NCI-H510A (cell line): ENCODE results near the gene SEC61A1.

ENCODE experiments used
- DNase-seq: peaks from one replicate; lab custom pipeline; 2025; lab: John Stamatoyannopoulos, UW

The SEC61A1 gene

DNA sequence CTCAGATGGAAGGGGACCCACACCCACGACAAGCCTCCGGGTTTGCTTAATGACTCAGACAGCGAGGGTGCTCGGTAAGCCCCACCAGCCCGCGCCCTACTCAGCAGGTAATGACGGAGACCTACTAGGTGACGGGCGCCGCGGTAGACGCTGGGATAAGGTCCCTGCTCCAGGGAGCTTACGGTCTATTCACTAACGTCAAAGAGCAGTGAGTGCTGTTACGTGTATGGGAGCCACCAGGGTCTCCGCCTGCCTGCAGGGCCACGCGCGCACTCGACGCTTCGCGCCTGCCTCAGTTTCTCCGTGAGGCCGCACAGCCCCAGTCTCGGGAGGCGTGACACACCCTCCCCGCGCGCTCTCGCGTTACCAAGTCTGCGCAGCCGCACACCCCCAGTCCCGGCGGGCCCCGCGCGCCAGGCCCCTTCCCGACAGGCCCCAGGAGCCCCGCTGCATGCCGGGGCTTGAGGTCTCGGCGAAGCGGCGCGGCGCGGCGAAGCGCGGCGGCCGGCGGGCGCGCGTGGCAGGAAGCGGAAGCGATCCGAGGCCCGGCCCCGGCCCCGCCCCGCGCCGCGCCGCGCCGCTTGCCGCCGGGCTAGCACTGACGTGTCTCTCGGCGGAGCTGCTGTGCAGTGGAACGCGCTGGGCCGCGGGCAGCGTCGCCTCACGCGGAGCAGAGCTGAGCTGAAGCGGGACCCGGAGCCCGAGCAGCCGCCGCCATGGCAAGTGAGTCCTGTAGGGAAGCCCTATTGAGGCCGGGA, at the start of gene SEC61A1:
TSS of gene SEC61A1 (plus strand) at position 601 of the 758 bp plus-strand sequence. CDS start at position 717, 116 bp downstream.
- DNase-seq: peak; percentile 77

DNA sequence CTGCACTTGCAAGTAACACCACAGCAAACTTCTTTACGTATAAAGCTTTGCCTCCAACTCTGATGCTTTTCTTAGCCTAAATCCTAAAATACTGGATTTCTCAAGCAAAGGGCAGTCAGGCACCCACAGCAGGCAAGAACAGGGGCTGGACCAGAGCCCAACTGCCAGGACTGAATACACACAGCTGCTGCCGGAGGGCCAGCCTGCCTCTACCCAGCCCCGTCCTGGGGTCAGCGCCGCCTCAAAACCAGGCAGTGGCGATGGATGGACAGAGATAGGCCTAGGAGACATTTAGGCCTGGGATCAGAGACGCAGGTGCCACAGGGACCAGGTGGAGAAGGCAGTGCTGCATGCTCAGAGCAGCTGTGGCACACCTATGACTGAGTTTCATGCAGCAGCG, 47.6 kb upstream of the SEC61A1 start:
- no peak for DNase-seq

DNA sequence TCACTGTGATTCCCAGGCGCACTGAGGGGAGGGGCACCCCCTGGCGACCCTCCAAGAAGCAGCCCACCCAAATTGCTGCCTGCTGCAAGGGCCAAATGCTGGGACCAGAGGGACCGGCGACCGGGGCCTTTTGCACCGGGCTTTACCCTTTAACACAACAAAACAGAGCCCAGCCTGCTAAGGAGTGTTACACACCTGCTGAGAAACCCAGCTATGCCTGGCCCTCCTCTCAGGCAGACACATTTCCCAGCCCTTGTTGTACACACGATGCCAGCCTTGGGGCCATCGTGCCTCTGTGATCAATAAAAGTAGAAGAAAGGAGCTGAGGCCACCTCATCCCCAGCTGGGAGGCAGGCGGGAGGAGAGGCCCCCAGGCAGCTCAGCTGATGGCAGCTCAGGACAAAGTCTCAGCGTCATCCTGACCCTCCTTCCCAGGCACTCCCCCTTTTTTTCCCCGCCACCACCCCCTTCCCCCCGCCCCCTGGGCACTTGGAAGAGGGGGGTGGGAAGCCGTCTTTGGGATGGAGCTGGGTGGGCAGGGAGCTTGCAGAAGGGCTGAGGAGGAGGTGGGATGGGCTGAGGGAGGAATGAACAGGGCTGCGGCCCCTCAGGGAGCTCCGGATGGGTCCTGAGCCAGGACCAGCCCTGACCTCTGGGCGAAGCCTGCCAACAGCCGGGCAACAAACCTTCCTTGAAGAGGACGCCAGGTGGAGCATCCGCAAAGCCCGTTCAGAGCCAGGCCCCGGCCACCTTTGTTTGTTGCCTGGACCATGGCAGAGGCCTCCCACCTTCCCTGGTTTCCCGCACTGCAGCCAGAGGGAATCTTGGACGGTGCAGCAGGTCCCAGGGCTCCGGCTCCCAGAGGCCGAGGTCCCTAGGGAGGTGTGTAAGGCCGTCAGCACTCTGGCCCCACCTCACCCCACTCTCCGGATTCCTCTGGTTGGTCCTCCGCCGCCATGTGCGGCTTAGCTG, 45.9 kb upstream of the SEC61A1 start:
- DNase-seq: no peak

DNA sequence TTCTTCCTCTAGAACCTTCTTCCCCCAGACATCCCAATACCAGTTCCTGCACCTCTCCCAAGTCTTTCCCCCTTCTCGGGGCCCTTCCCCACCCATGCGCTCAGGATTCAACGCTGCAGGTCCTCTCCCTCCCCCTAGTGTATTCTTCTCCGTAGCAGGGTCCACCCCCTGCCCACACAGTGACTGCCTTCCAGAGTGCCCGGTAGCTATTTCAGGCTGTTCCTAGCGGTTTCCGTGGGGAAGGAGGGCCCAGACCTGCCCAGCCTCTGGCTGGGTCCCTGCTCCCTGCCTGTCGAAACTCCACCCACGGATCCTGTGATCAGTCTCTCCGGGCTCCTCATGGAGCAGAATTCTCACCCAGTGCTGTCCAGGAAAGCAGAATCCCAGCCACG, 45.2 kb upstream of the SEC61A1 start:
- no peak for DNase-seq

DNA sequence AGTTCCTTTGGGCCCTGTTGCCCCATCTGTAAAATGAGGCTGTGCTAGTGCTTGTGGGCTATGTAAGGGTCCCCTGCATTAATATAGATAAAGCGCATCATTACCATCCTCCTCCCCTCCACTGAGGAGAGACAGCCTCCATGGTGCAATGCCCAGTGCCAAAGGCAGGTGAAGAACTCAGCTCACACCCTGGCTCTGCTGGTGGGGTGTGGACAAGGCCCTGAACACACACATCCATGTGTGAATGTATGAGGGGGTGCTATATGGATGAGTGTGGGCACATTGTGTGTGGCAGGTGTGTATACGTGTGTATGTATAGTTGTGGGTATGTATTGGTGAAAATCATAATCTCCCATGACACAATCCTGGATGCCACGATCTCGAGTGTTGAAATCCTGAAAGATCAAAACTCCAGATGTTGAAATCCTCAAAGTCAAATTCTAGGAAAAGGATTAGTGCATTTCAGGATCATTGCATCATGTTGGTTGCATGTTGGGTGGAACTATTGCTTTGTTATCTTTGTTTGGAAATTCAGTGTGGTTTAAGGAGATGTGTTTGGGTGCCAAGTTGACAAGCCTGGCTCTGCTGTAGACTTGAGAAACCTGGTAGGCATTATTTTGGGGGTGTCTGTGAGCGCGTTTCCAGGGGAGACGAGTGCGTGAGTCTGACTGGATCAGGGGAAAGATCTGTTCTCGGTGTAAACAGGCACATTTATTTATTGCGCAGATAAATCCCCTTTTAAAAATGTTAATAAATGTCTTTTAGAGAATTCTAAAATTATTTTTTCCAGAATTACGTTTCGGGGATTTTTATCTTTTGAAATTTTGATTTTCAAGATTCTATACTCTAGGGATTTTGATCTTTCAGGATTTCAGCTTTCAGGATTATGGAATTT, 42.0 kb upstream of the SEC61A1 start:
- DNase-seq: no peak

DNA sequence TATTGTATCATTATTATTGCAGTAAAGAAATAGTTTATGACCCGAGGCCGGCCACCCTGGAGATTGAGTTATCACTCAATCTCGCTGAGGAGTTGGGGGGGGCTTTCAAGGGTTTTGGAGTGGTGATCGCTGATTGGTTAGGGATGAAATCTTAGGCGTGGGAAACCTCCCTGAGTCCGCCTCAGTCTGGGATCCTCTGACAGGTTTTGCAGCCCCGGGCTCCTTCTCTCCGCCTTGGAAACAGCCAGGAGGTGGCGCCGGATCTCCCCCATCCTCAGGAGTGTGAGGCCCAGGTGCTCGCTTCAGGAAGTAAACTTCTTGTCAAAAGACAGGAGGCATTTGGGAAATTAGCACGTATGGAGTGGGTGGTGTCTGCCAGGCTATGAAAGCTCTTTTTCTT, 41.1 kb upstream of the SEC61A1 start:
- DNase-seq: peak; percentile 16

DNA sequence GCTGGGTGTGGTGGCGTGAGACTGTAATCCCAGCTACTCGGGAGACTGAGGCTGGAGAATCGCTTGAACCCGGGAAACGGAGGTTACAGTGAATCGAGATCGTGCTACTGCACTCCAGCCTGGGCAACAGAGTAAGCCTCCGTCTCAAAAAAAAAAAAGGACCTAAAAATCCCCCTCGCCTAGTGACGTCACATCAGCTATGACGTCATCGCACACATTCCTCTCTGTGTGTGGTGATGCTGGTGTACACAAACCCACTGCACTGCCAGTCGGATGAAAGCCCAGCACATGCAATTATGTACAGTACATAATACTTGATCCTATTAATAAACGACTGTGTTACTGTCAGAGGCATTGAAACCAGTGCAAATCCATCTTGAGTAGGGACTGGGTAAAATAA, 40.2 kb upstream of the SEC61A1 start:
- no peak for DNase-seq

DNA sequence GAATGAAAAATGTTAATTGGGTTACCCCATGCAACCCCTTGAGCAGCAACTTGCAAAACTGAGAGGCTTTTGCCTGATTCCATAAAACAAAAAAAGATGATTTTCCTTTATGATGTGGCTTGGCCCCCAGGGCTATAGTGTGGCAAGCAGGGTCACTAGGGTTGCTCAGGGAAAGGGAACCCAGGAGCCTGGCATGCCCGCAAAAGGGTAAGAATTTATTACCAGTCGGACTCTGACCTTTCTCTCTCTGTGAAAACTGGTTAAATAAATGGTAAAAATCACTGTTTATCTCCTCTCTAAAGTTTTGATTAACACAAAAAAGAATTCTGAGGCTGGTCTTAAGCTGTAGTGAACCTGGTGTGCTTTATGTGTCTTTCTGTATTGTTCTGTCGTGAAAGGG, 37.7 kb upstream of the SEC61A1 start:
- no peak for DNase-seq

DNA sequence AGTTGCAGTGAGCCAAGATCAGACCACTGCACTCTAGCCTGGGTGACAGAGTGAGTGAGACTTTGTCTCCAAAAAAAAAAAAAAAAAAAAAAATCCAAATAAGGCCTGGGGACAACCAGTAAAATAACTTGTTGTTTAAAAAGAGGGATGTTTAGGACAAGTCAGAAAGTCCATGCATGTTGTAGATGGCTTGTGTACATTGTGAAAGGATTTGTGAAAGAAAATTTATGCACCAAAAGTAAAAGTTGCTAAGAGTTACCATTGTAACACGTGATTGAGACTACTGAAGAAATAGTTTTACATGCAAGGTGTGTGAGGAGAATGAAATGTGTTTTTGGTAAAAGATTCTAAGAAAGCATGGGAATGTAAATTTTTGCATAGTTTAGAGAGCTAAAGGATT, 35.7 kb upstream of the SEC61A1 start:
- DNase-seq: no peak

DNA sequence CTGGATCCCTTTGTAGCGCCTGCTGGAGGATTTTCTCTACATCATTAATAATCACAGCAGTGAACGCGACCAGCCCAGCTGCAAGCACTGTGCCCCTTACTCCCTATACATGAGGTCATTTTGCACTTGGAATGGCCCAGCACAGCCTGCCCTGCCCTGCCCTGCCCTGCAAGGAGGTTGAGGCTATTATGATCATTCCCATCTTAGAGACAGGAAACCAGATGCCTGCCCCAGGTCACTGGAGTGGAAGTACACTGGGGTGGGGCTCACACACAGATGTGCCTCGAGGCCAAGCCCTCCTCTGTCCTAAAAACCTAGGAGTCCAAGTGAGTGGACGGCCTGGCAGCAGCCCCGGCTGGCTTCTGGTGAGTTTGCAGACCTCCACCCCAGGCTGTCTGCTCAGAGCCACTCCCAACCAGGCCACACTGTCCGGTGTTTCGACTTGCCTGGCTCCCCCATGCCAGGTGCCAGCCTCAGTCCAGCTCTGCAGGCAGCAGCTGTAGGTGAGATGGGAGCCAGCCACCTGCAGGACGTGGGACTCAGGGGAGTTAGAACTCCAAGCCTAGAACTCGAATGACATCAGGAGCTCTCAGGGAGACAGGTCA, 30.4 kb upstream of the SEC61A1 start:
- DNase-seq: no peak

DNA sequence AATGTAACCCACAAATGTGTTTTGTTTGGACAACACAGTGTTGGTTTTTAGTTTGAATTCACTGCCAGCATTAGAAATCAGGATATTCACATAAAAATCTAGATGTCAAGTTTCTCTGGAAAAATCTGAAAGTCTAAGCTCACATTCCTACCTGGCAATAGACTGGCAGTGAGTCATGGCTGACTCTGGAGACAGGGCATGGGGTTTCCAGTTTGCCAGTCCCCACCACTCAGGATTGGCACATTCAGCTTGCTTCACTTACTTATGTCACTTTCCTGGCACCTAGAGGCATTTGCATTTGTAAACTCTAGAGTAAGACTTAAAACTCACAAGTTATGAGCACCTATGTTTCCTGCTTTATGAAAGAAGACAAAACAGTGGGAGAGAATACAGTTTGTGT, 19.1 kb upstream of the SEC61A1 start:
- DNase-seq: no peak

DNA sequence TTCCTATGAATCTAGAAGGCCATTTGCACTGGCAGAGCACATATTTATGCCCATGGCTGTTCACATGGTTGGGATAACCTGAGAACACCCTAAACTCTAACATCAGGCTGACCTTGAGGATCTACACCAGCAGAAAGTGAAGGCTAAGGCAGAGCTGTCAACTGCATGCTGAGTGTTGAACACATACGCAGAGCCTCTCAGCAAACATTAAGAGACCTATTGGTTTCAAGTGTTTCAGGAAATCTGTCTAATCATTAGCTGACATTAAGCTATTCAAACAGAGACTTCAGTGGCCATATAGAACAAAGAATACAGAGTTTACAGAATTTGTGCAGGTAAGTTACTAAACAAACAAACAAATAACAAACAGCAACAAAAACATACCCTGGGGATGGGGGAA, 16.1 kb upstream of the SEC61A1 start:
- no peak for DNase-seq

DNA sequence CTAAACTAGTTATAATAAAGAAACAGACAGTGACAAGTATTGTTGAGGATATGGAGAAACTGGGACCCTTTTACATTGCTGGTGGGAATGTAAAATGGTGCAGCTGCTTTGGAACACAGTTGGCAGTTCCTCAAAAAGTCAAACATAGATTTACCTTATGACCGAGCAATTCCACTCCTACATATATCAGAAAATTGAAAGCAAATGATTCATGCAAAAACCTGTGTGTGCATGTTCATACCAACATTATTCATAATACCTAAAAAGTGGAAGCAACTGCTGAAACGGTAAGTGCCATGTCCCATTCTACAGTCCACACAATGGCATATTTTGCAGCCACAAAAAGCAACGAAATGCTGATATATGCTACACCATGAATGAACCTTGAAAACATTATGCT, 12.2 kb upstream of the SEC61A1 start:
- no peak for DNase-seq

DNA sequence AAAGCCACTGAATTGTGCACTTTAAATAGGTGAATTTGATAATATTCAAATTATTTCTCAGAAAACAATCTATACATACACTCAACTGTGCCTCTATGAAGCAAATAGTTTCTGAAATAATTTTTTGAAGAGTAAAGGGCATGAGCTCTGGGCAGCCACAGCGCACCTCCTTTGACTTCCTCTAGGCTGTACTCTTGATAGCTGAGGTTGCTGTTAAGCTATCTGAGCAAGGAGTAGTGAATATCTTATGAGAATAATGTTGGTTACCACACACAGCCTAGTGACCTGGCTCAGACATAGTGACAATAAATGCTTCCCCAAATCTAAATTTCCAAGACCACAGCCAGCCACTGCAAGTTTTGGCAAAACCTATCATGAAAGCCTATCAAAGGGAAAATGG, 11.6 kb upstream of the SEC61A1 start:
- DNase-seq: no peak

DNA sequence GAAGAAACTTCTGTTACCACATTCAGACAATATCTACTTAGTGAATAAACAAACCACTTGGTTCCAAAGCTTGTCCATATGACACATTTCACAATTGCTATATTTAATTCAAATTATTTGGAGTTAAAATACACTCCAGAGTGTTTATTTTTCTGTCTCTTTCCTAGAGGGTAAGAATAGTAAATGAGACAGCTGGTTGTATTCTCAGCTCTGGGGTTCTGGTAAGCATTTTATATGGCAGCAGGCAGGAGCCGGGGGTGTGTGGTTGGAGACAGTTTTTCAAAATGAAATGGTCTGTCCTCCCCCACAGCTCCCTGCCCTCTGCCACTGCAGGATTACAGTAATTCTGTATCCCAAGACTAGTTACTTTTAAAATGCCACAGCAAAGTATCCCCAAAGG, 10.9 kb upstream of the SEC61A1 start:
- DNase-seq: no peak

DNA sequence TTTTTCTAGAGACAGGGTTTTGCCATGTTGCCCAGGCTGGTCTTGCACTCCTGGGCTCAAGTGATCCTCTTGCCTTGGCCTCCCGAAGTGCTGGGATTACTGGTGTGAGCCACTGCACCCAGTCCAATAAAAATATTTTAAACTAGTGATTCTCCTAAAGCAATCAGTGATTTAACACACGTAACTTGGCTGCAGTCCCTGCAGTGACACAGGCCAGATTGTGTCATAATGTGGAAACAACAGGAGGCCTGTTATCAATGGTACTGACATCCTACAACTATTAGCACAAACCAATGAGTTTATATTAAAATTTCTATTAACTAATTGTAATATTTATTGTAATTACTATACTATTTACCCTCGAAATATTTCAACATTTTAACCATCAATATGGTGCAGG, 1.6 kb upstream of the SEC61A1 start:
- no peak for DNase-seq

DNA sequence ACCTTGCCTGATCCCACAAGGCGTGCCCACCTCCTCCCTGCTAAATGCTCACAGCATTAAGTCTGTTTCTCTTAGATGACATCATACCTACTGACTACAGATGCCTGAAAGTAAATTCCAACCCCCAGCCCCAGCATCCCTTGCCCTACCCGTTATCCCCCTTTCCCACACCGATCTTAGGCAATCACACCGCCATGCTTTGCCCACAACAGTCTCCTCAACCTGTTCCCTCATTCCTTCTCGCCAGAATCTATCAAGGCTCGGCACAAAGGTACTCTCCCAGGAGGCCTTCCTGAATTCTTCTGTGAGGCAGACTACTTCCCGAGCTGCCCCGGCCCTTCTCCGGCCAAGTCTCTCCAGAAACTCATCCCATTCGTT, 789 bp upstream of the SEC61A1 start:
- no peak for DNase-seq

DNA sequence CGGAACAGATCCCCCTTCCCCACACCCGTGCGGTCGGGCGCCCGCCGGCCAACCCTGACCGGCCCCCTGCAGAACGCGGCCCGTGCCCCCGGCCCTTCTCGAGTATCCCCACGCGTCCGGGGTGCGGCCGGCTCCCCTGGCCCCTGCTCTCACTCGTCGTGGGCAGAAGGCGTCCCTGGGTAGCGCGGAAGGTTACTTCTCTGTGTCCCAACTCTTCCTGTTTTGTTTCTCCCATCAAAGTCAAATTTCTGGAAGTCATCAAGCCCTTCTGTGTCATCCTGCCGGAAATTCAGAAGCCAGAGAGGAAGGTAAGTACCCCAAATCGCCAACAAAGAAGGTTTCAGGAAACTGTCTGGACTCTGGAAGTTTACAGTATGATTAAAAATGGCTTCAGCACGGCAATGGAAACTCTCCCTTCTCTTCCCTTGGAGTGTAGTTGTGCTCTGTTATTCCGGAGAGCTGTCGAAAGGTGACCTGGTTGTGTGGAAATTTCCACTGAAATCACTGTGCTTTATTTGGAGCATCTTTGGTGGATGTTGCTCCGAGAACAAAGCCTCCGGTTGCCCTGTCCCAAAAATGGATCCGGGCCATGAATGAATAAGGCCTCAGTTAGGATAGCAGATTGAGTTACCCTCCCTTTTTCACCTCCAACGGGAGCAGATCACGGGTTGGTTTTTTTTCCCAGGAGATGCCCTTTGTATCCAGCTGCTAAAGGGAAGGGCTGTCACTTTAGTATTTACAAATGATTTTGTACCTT, 536 bp downstream of the SEC61A1 start:
- no peak for DNase-seq

DNA sequence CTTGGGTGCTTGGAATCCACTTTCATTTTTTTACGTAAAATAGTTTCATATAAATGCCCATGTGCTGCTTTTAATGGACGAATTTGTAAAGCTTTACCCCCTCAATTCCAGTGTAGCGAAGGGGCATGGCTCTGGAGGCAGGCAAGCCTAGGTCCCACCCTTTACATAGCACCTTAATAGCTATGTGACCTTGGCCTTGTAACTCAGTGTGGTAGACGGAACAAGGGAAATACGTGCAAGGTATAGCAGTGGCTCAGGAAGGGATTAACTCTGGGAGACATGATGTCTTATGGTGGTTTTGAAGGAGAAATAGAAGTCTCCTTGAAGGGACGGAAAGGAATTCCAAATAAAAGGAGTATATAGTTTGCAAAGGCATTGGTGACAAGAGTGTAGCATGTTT, 1.4 kb downstream of the SEC61A1 start:
- no peak for DNase-seq

DNA sequence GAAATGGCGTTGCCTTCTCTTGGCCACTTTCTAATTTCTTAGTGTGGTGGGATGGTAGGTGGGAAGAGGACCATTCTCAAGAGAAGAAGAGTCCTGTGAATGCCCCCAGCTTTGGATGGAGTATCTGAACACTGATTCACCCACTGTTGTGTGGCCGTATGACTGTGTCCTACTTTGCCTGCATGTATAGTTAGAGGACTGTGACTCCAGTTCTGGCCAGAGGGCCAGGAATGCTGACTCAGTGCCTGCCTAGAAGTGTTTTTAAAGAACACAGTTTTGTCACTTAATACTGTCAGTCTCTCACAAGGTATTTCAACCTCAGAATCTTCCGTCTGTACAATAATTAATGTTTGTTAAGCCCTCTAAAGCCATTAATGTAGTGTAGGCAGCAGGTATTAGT, 2.1 kb downstream of the SEC61A1 start:
- DNase-seq: no peak

DNA sequence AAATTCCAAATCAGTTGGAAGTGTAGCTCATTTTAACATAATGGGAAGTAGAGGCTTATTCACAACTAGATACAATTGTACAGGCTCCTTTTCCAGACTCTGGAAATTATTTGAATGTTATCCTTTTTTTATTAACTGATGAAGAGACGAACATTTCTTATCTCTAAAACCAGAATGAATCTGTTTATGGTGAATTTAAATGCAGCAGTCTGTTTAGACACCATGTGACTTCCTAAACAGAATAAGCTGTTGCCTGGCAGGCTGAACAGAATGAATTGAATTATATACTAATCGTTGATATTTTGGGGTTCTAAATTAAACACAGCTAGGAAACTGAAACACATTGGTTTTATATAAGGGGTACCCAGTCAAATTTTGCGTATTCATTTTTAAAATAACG, 4.0 kb downstream of the SEC61A1 start:
- DNase-seq: no peak
